Left lung (tissue), 10 donors: ENCODE data around the gene TCL1B. TPM values are rescaled to one million over a fixed set of nuclear protein-coding genes. Genes with fewer than 3 reads are reported as not detected.

Experiments
- ATAC-seq: fragments of 200-7000 bp; cut with Tn5 transposase; one replicate; pipeline ENCODE4 v1.9.1; 2020; ENCODE audit warnings: moderate library complexity
- DNase-seq, 4 donors: peaks; one replicate each; pipeline ENCODE4 v3.0.0-alpha.2; 2013 to 2020
- H3K27ac ChIP-seq, 2 donors: fragments of 200-600 bp; sonication (generic) in 1 of 2; one replicate each; pipeline versions ENCODE4 v1.5.0 to v1.8.0; 2020 to 2021
- H3K27me3 ChIP-seq, 2 donors: fragments of 200-600 bp; sonication (generic) in 1 of 2; one replicate each; pipeline versions ENCODE4 v1.5.0 to v1.8.0; 2020 to 2021
- H3K36me3 ChIP-seq, 2 donors: fragments of 200-600 bp; sonication (generic) in 1 of 2; one replicate each; pipeline versions ENCODE4 v1.5.0 to v1.8.0; 2020 to 2021
- H3K4me1 ChIP-seq, 2 donors: fragments of 200-600 bp; one replicate each; pipeline ENCODE4 v1.8.0; 2021
- H3K4me3 ChIP-seq, 2 donors: fragments of 200-600 bp; sonication (generic) in 1 of 2; one replicate each; pipeline versions ENCODE4 v1.5.0 to v1.8.0; 2020 to 2021; ENCODE audit warnings: mild to moderate bottlenecking in 1 of 2
- H3K9me3 ChIP-seq, 2 donors: fragments of 200-600 bp; sonication (generic) in 1 of 2; one replicate each; pipeline versions ENCODE4 v1.5.0 to v1.8.0; 2020 to 2021
- CTCF ChIP-seq, 2 donors: fragments of 200-600 bp; sonication (generic) in 1 of 2; IDR thresholded peaks; one replicate each; pipeline versions ENCODE4 v1.5.0 to v1.8.0; 2021; ENCODE audit warnings: antibody characterized with exemption in 2 of 2
- intact Hi-C, 2 donors: fragments of 100-400 bp; cut with DNase I; formaldehyde crosslinking; loops; one replicate each; pipeline versions ENCODE4 v1.11.2 to v1.14.2; 2022
- polyA plus RNA-seq, 6 donors: library from polyadenylated mRNA; unstranded; fragments of 120-200 nt; gene quantifications; one replicate each; pipeline ENCODE4 v1.2.1, GENCODE V29; 2013; ENCODE audit not compliant: insufficient read length in 6 of 6
- total RNA-seq, 2 donors: library from RNA; stranded (reverse); fragmentation: NEBNext Ultra II Directional; extraction: Animal tissue kit (Norgen Biotek cat#: 25700); gene quantifications; one replicate each; pipeline ENCODE4 v1.2.1, GENCODE V29; 2021
- donor health status: DM: no; HTN: yes; CAD: no.
- donor health status: DM: no; HTN: no; CAD: no.

Gene TCL1B
- total and polyA plus RNA-seq, 8 donors, result 0.28 TPM; not detected in 7

GRCh38 chr14:95699412-95699811, 13.2 kb downstream of the TCL1B start:
- no peak for TF ChIP-seq CTCF (IDR thresholded peaks at IDR 0.05)
- Histone ChIP-seq H3K36me3 (no peaks in the 10 kb centered on the region), H3K9me3 (no peaks in the 10 kb centered on the region), H3K4me3 (no peak overlapping the region), H3K27ac (no peak overlapping the region), H3K4me1 (no peaks in the 10 kb centered on the region), H3K27me3 (peaks cover 4 to 44% of the 10 kb centered on the region in 2 donors)
- DNase-seq, result no peak
- ATAC-seq, result no peak
- intact Hi-C loops, result no loop called here

- Histone ChIP-seq H3K36me3 (no peaks in the 10 kb centered on the region), H3K27ac (no peak overlapping the region), H3K9me3 (no peaks in the 10 kb centered on the region), H3K27me3 (peaks cover 4 to 39% of the 10 kb centered on the region in 2 donors), H3K4me1 (no peaks in the 10 kb centered on the region), H3K4me3 (no peak overlapping the region)
- DNase-seq, result no peak
- no peak for ATAC-seq
- no peak for TF ChIP-seq CTCF (IDR thresholded peaks at IDR 0.05)
- intact Hi-C loops, result no loop called here
These were observed 14.2 kb downstream of the TCL1B start for GRCh38 chr14:95700221-95700976.

GRCh38 chr14:95701846-95702221, 15.6 kb downstream of the TCL1B start:
- no peak for TF ChIP-seq CTCF (IDR thresholded peaks at IDR 0.05)
- H3K27ac ChIP-seq, result no peak overlapping the region
- no peak overlapping the region for H3K4me3 ChIP-seq
- no peaks in the 10 kb centered on the region for H3K36me3 ChIP-seq
- peaks cover 4 to 35% of the 10 kb centered on the region in 2 donors for H3K27me3 ChIP-seq
- H3K4me1 ChIP-seq, result no peaks in the 10 kb centered on the region
- ATAC-seq, result no peak
- no peaks in the 10 kb centered on the region for H3K9me3 ChIP-seq
- intact Hi-C loops, result no loop called here
- DNase-seq, result no peak

- H3K9me3 ChIP-seq, result no peaks in the 10 kb centered on the region
These were observed 17.1 kb downstream of the TCL1B start for GRCh38 chr14:95703341-95703740.

GRCh38 chr14:95703805-95704204, 17.6 kb downstream of the TCL1B start:
- Histone ChIP-seq H3K4me3 (no peak overlapping the region), H3K36me3 (no peaks in the 10 kb centered on the region), H3K4me1 (no peaks in the 10 kb centered on the region), H3K9me3 (no peaks in the 10 kb centered on the region), H3K27me3 (peaks cover 4 to 32% of the 10 kb centered on the region in 2 donors), H3K27ac (no peak overlapping the region)
- ATAC-seq (no peak), DNase-seq (no peak)
- intact Hi-C loops, result no loop called here
- TF ChIP-seq CTCF (IDR thresholded peaks at IDR 0.05), result no peak

More at GRCh38 chr14:95703341-95703740, 17.1 kb downstream of the TCL1B start:
- peaks cover 4 to 32% of the 10 kb centered on the region in 2 donors for H3K27me3 ChIP-seq
- H3K27ac ChIP-seq, result no peak overlapping the region
- H3K36me3 ChIP-seq, result no peaks in the 10 kb centered on the region
- TF ChIP-seq CTCF (IDR thresholded peaks at IDR 0.05), result no peak
- ATAC-seq, result no peak
- intact Hi-C loops, result no loop called here
- no peaks in the 10 kb centered on the region for H3K4me1 ChIP-seq
- no peak for DNase-seq
- H3K4me3 ChIP-seq, result no peak overlapping the region
